GM21367 (cell line): ENCODE measurements around the gene CREBZF.
"Not testable (repeated sequence)": the region's sequence is repeated elsewhere in the genome, so short reads cannot be mapped to it uniquely, and the experiment has no call there.

Experiments
- ATAC-seq: cut with Tn5 transposase; IDR thresholded peaks from one replicate; pipeline ENCODE4 v1.9.1; 2021; ENCODE audit not compliant: unreplicated experiment

CREBZF gene

GRCh38 chr11:85670949-85671663, 6.2 kb upstream of the CREBZF start:
- not testable (repeated sequence) for ATAC-seq

GRCh38 chr11:85668157-85668556, 3.2 kb upstream of the CREBZF start:
- no peak for ATAC-seq

GRCh38 chr11:85666687-85667086, 1.8 kb upstream of the CREBZF start:
- ATAC-seq: no peak

GRCh38 chr11:85665733-85666132, 804 bp upstream of the CREBZF start:
- ATAC-seq: no peak

- peak; percentile 58 for ATAC-seq
Observed at GRCh38 chr11:85663753-85664614, 945 bp downstream of the CREBZF start.

GRCh38 chr11:85663080-85663752, 1.7 kb downstream of the CREBZF start:
- no peak for ATAC-seq

- ATAC-seq: no peak
Observed at GRCh38 chr11:85661972-85662664, 2.8 kb downstream of the CREBZF start.

- ATAC-seq: no peak
Observed at GRCh38 chr11:85658180-85658579, 6.7 kb downstream of the CREBZF start.

- no peak for ATAC-seq
Observed at GRCh38 chr11:85656777-85657176, 8.2 kb downstream of the CREBZF start.

- not testable (repeated sequence) for ATAC-seq
Observed at GRCh38 chr11:85654343-85654742, 10.6 kb downstream of the CREBZF start.

- ATAC-seq: no peak
Observed at GRCh38 chr11:85652786-85653447, 12.0 kb downstream of the CREBZF start.

- no peak for ATAC-seq
Observed at GRCh38 chr11:85651118-85651517, 13.8 kb downstream of the CREBZF start.

GRCh38 chr11:85647604-85648299, 17.2 kb downstream of the CREBZF start, which contains the start of gene TMEM126A:
Gene TMEM126A (plus strand): TSS chr11:85647967. CDS start chr11:85650256, 2,289 bp downstream.
- ATAC-seq: peak; percentile 98

GRCh38 chr11:85647078-85647477, 17.9 kb downstream of the CREBZF start:
- ATAC-seq: peak; percentile 3

- no peak for ATAC-seq
Observed at GRCh38 chr11:85643191-85643614, 21.7 kb downstream of the CREBZF start.

- ATAC-seq: no peak
Observed at GRCh38 chr11:85634747-85635146, 30.2 kb downstream of the CREBZF start.

- peak; percentile 12 for ATAC-seq
Observed at GRCh38 chr11:85628771-85629341, 36.1 kb downstream of the CREBZF start.

GRCh38 chr11:85627998-85628770, 36.7 kb downstream of the CREBZF start, which contains the start of gene TMEM126B:
Gene TMEM126B (plus strand): TSS chr11:85628593. CDS start chr11:85628608, 15 bp downstream.
- ATAC-seq: peak; percentile 99
